Measurements from ENCODE around the gene LMBR1L. TPM values are rescaled to one million over a fixed set of nuclear protein-coding genes. Genes with fewer than 3 reads are reported as not detected.

LMBR1L gene
- total RNA-seq, 1 donor from 2014 or later = 79.9 TPM

DNA sequence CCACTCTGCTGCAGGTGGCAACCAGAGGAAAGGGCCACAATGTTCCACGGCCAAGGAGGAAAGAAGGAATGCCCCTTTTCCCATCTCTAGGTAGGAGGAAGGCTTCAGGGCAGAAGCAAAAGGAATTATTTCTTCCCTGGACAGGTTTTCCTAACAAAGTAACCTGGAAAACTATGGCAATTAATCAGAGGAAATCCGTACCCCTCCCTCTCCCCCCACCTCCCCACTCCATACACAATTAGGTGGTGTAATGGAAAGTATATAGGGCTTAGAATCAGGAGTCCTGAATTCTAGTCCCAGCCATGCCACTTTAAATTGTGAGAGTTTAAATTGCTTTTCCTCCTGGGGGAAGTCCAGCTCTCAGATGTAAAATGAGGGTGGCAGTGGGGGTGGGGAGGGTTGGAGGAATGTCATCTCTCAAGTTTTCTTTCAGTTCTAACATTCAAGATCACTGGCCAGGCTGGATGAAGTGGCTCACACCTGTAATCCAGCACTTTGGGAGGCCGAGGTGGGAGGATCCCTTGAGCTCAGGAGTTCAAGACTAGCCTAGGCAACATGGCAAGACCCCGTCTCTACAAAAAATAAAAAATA is 17.7 kb downstream of the LMBR1L start:
- TF ChIP-seq, protein P1, sequence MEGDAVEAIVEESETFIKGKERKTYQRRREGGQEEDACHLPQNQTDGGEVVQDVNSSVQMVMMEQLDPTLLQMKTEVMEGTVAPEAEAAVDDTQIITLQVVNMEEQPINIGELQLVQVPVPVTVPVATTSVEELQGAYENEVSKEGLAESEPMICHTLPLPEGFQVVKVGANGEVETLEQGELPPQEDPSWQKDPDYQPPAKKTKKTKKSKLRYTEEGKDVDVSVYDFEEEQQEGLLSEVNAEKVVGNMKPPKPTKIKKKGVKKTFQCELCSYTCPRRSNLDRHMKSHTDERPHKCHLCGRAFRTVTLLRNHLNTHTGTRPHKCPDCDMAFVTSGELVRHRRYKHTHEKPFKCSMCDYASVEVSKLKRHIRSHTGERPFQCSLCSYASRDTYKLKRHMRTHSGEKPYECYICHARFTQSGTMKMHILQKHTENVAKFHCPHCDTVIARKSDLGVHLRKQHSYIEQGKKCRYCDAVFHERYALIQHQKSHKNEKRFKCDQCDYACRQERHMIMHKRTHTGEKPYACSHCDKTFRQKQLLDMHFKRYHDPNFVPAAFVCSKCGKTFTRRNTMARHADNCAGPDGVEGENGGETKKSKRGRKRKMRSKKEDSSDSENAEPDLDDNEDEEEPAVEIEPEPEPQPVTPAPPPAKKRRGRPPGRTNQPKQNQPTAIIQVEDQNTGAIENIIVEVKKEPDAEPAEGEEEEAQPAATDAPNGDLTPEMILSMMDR (IDR thresholded peaks at IDR 0.05) = no peak
- Mint-ChIP-seq H3K4me1 (peaks cover 58% of the 10 kb centered on the region), H3K36me3 (ENCODE audit: low read depth) (peaks cover 11% of the 10 kb centered on the region), H3K27me3 (peaks cover 56% of the 10 kb centered on the region), H3K4me3 (no peak overlapping the region), H3K27ac (no peak overlapping the region), H3K9me3 (no peaks in the 10 kb centered on the region)
- DNase-seq (no peak), ATAC-seq (ENCODE audit: low read depth) (no peak)
- POLR2A ChIA-PET = interaction anchor here (0.7 to 2.0 kb wide), 6 partner anchors 14 to 39 kb away, joined by 3 to 7 read pairs (median 4); partner anchors contain the start of gene RHEBL1
- intact Hi-C loops (cut with micrococcal nuclease) = loop anchor here (1.0 to 5.0 kb wide), 3 partner anchors 29 to 111 kb away; no protein-coding TSS in a partner anchor
- CTCF ChIA-PET = interaction anchor here (1.0 to 6.5 kb wide), 6 partner anchors 14 to 240 kb away, joined by 5 to 79 read pairs (median 14); partner anchors contain the start of gene RHEBL1

DNA sequence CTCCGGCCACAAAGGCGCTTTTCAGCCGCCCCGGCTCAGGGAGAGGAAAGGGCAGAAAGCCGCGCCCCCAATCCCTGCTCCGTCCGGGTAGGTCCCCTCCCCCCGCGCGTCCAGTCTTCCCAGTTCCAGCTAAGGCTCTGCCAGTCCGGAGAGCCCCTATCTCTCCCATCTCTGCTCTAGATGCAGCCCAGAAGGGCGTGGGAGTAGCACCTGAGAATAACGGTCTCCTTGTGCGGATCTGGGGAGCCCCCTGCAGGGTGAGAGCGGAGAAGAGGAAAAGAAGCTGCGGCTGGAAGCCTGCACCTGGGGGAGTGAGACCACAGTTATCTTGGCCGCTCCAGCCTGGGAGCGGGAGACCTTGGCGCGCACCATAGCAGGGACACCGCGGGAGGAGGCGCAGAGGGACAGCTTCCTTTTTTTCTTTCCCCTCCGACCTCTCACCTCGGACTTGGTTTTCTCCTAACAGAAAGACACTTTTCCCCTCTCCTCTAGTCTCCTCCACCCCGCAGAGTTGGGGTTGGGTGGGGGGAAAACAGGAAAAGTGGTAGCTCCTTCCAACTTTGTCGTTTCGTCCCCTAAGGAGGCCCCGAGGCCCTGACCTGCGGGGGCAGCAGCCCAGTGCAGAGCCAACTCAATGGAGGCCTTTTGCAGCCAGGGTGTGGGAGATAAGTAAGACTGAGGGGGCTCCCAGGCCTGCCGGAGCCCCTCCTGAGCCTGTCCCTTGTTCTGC is 18.4 kb downstream of the LMBR1L start:
- ChIA-PET POLR2A (interaction anchor here (1.2 to 1.7 kb wide), 4 partner anchors 23 to 38 kb away, joined by 3 to 8 read pairs (median 5); partner anchors contain the start of genes RHEBL1 and TUBA1B), CTCF (interaction anchor here (1.0 to 6.5 kb wide), 6 partner anchors 15 to 239 kb away, joined by 5 to 79 read pairs (median 14); partner anchors contain the start of gene RHEBL1)
- ATAC-seq (ENCODE audit: low read depth) (peak; percentile 48), DNase-seq (peak; percentile 53)
- H3K36me3 Mint-ChIP-seq (ENCODE audit: low read depth) = peaks cover 7% of the 10 kb centered on the region
- intact Hi-C loops (cut with micrococcal nuclease) = loop anchor here (1.0 to 5.0 kb wide), 3 partner anchors 28 to 110 kb away; no protein-coding TSS in a partner anchor
- TF ChIP-seq, protein P1 (IDR thresholded peaks at IDR 0.05) = no peak
- H3K9me3 Mint-ChIP-seq = no peaks in the 10 kb centered on the region
- peaks cover 56% of the 10 kb centered on the region for H3K27me3 Mint-ChIP-seq
- H3K4me1 Mint-ChIP-seq = peaks cover 59% of the 10 kb centered on the region
- H3K27ac Mint-ChIP-seq = no peak overlapping the region
- H3K4me3 Mint-ChIP-seq = peak overlapping the region; percentile 57

DNA sequence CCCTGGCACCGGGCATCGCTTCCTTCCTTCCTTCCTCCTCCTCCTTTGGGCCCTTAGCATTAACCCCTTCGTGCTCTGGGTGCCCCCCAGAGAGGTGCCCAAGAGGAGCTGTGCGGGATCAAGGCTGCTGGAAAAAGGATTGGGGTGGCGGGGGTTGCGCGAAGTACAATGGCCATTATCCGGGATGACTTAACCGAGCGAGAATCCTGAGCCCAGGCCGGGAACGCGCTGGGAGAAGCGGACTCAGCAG is 18.9 kb downstream of the LMBR1L start:
- H3K36me3 Mint-ChIP-seq (ENCODE audit: low read depth) = peaks cover 7% of the 10 kb centered on the region
- POLR2A ChIA-PET = interaction anchor here (1.2 to 1.7 kb wide), 4 partner anchors 22 to 39 kb away, joined by 3 to 8 read pairs (median 5); partner anchors contain the start of genes RHEBL1 and TUBA1B
- intact Hi-C loops (cut with micrococcal nuclease) = loop anchor here (1.0 to 5.0 kb wide), 3 partner anchors 27 to 109 kb away; no protein-coding TSS in a partner anchor
- TF ChIP-seq, protein P1 (IDR thresholded peaks at IDR 0.05) = no peak
- ATAC-seq (ENCODE audit: low read depth) = no peak
- CTCF ChIA-PET = interaction anchor here (1.0 to 6.5 kb wide), 6 partner anchors 15 to 239 kb away, joined by 5 to 79 read pairs (median 14); partner anchors contain the start of gene RHEBL1
- H3K27me3 Mint-ChIP-seq = peaks cover 56% of the 10 kb centered on the region
- no peak overlapping the region for H3K27ac Mint-ChIP-seq
- H3K4me1 Mint-ChIP-seq = peaks cover 59% of the 10 kb centered on the region
- H3K4me3 Mint-ChIP-seq = no peak overlapping the region
- no peaks in the 10 kb centered on the region for H3K9me3 Mint-ChIP-seq
- no peak for DNase-seq

DNA sequence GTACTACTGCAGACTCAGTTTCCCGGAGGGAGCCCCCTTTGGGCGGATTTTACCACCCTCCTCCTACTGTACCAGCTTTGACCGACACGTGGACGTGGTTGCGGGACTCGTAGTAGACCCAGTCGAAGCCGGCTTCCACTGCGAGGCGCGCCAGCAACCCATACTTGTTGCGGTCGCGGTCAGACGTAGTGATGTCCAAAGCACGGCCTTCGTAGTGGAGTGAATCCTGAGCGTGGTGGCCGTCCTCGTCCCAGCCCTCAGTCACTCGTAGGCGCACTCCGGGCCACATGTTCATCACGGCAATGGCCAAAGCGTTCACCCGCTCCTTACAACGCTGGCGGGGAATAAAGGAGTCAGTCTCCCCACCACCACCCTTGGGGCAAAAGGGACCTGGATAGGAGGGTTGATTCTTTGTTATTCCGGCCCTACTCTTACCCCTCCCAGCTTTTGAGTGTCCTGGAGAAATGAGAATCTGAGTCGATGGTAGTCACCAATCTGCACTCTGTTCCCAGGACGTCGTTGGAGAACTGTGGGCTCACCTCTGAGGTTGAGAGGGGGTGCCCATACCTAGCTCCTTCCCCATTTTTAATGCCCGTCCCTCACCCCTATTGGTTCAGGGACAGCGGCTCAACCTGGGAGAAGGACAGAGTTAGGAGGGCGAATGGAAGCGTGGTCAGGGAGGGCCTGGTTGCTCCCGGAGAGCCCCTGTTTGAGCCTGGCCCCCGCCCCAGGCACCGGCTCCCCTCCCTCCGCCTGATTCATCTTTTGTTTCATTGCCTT is 19.4 kb downstream of the LMBR1L start:
- no peak overlapping the region for H3K27ac Mint-ChIP-seq
- H3K4me1 Mint-ChIP-seq = peaks cover 59% of the 10 kb centered on the region
- DNase-seq = no peak
- intact Hi-C loops (cut with micrococcal nuclease) = loop anchor here (5.0 kb wide), 1 partner anchor 109 kb away; no protein-coding TSS in a partner anchor
- peaks cover 3% of the 10 kb centered on the region for H3K36me3 Mint-ChIP-seq (ENCODE audit: low read depth)
- H3K4me3 Mint-ChIP-seq = peak overlapping the region; percentile 41
- H3K9me3 Mint-ChIP-seq = no peaks in the 10 kb centered on the region
- ATAC-seq (ENCODE audit: low read depth) = no peak
- TF ChIP-seq, protein P1 (IDR thresholded peaks at IDR 0.05) = no peak
- H3K27me3 Mint-ChIP-seq = peaks cover 56% of the 10 kb centered on the region
- ChIA-PET CTCF (interaction anchor here (1.4 to 6.5 kb wide), 4 partner anchors 22 to 144 kb away, joined by 6 to 79 read pairs (median 14); partner anchors contain the start of gene RHEBL1), POLR2A (interaction anchor here (1.2 to 1.7 kb wide), 4 partner anchors 22 to 39 kb away, joined by 3 to 8 read pairs (median 5); partner anchors contain the start of genes RHEBL1 and TUBA1B)
